NCI-H82 (cell line): ENCODE results near the gene LIN54.
"Not testable (repeated sequence)": the region's sequence is repeated elsewhere in the genome, so short reads cannot be mapped to it uniquely, and the experiment has no call there.

Experiments
- DNase-seq: peaks from one replicate; lab custom pipeline; 2025; lab: John Stamatoyannopoulos, UW

Gene LIN54

DNA sequence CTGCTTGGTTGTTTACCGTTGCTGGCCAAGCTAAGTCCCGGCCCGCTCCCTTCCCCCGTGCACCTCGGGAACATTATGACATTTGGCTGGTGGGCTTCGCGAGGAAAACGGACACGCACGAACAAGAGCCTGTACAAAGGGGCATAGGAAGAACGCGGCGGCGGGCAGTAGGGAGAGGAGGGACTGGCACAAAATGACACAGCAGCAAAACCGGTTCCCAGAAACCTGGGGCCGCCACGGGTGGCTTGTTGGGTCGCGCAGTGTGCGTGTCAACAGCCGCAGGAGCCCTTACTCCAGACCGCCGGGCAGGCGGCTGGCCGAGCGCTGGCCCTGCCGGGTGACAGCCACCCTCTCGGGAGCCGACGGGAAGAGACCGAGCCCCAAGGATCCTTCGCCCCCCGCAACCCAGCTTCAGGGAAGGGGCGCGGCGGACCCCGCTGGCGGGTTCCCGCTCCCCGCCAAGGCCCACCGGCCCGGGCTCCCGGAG is 1.6 kb upstream of the LIN54 start:
- DNase-seq: peak; percentile 46

DNA sequence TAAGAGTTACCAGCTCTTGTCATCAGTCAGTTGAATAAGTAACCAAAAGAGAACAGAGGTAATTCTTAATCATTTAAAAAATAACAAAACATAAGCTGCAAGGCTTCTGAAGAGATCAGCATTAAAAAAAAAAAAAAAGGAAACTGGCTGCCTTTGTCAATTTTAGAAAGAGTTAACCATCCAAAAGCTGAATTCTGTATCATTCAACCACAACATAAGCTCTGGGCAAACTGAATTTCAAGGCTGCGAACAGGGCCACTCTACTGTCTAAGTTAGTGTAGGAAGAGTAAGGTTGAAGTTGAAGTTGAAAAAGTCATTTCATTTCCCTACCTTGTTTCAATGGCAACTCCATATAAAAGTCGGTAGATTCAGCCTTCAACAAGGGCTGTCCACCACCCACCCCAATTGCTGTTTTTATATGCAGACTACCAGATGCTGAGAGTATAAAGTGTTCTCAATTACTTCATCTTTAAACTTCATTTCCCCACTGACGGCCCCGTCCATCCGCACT is 1.1 kb upstream of the LIN54 start:
- DNase-seq: peak; percentile 30

DNA sequence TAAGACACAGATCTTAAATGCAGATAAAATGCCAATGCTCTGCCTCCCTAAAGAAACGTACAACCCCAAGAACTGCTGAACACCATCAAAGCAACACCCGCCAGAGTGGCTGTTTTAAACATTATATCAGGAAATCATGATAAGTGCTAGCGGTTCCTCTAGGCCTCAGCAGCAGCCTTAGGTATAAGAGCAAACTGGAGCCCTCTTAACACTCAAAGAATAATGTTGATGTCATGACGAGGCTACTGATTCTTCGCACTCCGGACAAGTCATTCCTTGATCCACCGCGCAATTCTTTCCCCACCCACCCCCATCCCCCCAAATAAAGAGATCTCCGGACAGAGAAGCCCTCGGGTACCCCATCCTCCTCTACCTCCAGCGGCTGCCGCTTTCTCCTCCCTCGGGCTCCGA is 507 bp downstream of the LIN54 start:
- peak; percentile 58 for DNase-seq

DNA sequence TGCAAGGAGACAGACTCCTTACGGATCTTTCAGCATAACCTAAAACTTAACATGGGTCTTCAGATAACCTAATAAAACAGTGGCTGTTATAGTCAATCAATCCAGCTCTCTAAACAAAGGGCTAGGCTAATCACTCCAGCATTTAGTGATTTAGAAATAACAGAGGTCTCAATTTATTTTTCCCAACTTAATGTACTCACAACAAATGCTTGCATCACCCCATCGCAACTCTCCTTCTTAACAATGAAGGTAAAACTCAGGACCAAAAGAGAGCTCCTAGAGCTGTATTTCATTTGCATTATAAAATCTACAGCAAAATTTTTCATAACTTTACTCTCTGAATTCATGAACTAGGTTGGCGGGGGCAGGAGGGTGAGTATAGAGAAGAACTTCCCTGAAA is 1.1 kb downstream of the LIN54 start:
- no peak for DNase-seq

DNA sequence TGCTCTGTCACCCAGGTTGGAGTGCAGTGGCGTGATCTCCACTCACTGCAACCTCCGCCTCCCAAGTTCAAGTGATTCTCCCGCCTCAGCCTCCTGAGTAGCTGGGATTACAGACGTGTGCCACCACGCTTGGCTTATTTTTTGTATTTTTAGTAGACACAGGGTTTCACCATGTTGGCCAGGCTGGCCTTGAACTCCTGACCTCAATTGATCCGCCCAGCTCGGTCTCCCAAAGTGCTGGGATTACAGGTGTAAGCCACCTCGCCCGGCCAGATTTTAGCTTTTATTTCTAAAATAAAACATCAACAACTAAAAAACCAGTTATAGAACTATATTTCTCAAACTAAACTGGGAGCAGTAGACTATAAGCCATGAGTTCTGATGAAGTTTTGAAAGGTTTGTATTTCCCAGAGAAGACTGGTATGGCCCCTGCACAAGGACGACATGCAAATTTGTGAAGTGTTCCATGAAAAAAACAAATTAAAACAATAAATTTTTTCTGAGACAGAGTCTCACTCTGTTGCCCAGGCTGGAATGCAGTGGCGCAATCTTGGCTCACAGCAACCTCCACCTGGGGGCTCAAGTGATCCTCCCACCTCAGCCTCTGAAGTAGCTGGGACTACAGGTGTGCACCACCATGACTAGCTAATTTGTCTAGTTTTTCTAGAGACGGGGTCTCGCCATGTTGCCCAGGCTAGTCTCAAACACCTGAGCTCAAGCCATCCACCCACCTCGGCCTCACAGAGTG is 7.4 kb downstream of the LIN54 start:
- DNase-seq: not testable (repeated sequence)

DNA sequence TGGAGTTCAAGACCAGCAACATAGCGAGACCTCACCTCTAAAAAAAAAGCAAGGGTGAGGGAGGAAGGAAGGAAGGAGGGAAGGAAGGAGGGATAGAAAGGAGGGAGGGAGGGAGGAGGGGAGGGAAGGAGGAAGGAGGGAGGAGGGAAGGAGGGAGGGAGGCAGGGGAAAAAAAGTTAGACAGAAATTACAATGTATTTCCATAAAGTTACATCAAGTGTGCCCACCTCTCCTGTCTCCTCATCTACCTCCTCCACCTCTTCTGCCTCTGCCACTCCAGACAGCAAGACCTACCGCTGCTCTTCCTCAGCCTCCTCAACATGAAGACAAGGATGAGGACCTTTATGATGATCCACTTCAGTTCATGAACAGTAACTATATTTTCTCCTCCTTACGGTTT is 8.3 kb downstream of the LIN54 start:
- DNase-seq: no peak

DNA sequence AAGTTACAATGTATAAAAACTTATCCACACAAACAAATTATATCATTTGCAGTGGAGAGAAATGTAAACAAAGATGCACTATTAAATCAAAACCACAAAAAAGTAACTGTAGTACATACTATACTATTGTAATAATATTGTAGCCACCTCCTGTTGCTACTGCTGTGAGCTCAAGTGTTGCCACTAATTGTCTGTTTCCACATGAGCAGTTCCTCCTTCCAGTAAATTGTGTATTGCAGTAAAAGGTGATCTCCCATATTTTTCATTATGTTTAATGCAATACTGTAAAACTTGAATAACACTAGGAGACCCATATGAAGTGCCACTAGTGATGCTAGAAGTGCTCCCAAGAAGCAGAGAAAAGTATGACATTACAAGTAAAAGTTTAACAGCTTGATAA is 11.7 kb downstream of the LIN54 start:
- no peak for DNase-seq

DNA sequence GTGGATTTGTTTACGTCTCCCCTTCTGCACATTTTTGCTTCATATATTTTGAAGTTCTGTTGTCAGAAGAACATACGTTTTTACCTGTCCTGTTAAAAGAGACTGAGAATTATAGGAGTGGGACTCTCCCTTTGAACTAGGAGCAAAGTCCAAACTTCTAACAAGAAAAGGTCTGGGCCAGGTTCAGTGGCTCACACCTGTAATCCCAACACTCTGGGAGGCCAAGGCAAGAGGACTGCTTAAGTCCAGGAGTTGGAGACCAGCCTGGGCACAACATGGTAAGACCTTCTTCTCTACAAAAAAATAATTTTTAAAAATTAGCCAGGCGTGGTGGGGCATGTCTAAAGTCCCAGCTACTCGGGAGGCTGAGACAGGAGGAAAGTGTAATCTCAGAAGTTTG is 15.8 kb downstream of the LIN54 start:
- DNase-seq: no peak

DNA sequence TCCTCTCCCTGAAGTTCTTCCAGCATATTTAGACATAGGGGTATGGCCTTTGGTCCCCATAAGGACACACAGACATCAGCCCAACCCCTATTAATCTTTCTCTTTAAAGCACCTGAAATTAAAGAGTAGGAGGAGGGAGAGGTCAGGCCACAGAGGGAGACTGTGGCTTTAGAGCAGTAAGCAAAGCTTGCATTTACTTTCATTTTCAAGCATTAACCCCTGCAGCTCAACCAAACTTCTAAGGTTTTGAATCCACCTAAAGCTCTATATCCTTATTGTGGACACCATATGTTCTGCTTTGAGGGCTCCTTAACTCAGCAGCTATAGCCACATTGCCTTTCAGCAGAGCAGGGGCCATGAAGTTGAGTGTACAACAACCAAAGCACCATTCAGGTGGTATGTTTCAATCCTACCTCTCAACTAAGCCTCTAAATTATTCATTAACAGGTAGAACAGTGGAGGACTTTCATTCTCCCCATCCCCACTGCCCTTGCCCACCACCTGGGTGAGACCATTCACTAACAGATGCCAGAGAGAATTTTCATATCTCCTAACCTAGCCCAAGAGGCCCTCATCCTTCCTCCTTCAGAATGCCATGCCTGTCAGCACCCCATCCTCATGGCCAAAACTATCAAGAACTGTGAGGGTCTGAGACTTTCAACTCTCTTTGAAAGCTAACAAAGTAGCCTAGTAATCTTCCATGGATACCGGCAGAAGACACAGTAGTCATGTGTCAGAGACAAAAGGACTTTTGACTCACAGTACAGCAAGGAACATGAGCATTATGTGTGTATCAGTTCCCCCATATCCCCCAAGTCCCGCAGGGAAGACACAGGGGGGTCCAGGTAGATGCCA is 20.8 kb downstream of the LIN54 start:
- DNase-seq: no peak

DNA sequence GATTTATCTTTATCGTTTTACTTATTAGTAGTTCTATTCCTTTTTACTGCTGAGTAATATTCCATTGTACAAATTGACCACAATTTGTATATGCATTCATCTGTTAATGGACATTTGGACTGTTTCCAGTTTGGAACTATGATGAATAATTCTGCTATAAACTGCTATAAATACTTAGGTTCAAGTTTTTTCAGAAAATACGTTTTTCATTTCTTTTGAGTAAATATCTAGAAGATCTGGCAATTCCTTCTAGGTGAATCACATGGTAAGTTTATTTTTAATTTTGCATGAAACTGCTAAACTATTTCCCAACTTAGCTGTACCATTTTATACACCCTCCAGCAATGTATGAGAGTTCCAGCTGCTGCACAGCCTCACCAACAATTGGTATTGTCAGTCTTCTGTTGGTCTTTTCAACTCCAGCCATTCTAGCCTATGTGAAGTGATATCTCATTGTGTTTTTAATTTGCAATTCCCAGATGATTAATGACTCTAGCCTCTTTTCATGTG is 22.2 kb downstream of the LIN54 start:
- DNase-seq: no peak

DNA sequence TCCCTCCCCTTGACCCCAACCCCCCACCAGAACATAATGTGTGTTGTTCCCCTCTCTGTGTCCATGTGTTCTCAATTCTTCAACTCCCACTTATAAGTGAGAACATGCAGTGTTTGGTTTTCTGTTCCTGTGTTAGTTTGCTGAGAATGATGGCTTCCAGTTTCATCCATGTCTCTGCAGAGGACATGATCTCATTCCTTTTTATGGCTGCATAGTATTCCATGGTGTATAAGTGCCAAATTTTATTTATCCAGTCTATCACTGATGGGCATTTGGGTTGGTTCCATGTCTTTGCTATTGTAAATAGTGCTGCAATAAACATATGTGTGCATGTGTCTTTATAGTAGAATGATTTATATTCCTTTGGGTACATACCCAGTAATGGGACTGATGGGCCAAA is 23.1 kb downstream of the LIN54 start:
- DNase-seq: not testable (repeated sequence)

DNA sequence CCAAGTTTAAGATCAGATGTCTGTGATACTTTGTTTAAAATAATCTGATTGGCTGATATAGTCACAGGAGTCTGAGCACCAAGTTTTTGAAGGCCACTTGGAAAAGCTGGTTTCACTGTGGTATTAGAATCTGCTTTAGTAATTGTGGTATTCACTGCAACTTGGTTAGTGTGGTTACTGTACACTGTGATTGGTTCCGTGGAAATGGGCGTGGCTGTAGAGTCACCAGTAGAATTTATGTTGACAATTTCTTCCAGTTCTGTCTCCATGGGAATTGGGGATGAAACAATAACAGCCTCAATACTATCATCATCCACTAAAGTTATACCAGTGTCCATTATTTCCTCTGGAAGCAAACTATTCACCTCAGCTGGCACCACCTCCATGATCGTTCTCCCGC is 26.2 kb downstream of the LIN54 start:
- peak; percentile 1 for DNase-seq

DNA sequence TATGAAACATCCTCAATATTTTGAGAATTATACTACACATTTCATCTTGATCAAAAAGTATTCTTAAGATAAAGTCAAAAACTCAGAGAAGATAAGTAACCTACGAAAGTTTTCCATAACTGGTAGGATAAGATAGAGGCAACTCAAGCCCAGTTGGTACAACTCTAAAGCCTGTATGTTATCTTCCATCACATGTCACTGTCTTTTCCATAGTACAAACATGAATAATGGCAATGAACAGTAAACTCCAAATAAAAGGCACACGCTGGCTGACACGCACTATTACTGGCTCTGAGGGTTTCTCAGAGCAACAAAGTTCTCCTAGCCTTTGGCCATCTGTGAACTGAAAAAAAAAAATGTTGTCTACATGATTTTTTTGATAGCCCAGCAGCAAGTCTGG is 27.2 kb downstream of the LIN54 start:
- no peak for DNase-seq

DNA sequence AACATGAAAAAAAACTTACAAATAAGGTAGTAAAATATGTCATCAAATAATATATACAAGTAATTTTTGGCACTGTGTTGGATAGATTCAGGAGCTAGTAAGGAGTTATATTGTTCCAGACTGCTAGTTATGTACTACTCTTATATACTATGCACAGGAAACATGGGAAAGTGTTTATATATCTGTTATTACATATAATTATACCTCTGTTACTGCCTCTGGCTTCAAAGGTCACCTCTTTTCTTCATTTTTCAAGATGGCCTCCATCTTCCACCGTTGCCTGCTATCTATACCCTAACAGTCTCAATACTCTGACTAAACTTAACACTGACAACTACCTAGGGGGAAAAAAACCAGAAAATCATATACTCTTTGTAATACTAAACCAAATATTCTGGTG is 29.5 kb downstream of the LIN54 start:
- no peak for DNase-seq

DNA sequence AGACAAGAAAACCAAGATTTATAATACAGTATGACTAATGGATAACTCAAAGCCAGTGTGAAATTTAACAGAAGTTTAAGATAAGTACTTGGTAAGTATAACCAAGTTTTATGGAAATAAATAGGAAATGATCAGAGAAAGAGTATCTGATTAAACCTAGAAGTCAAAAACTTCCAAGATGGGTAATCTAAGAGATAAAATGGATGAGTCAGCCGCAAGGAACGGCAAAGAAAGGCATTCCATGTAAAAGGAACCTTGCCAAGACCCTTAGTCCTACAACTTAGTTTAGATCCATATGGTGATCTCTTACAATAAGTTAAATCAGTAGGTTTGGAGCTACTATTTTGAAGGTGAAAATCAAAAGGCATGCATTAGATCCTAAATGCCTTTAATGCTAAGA is 34.8 kb downstream of the LIN54 start:
- DNase-seq: no peak

DNA sequence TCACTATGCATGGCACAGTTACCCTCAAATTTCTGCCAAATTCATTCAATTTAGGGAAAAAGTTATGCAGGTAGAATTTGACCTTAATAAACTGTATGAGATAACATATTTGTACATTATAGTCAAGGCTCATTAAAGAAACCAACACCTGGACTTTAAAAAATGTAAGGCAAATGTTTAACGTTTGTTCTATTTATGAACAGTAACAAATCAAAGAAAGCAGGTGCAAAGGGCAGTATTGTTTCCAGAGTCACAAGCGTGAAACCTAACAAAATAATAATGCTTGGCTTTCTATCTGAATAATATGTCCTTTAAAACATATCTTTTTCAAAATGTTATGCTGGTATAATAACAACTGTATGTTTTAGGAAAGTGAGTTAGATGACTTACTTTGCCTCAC is 41.2 kb downstream of the LIN54 start:
- DNase-seq: no peak

DNA sequence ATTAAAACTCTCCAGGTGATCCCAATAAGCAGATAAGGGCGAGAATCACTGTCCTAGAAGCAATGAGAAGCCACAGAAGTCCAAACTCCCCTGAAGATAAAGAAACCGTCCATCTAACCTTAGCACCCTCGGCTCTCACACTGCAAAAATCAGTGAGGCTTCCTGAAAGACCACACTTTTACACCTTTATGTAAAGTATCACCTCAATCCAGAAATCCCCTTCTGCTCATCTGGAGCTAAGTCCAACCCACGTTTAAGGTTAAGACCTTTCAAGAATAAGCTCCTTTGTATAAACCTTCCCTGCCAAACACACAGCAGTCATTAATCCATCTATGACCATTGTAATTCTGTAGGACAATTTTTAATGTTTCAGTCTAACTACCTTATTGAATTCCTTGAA is 41.7 kb downstream of the LIN54 start:
- DNase-seq: peak; percentile 55

DNA sequence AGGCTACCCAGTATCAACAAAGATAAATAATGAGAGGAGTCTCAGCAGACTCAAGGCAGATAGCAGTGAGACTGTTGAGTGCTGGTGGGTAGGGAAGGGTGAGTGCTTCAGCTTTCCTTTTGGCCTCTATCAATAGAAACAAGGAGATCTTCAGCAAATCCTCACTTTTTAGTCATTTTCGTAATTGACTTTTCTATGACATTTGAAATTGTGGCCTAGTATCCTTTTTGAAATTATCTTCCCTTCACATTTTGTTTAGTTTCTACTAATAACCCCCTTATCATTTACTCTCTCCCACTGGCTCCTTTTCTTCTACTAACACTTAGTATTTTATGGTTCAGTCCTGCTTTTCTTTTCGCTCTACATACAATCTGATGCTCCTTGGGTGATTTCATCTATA is 44.9 kb downstream of the LIN54 start:
- DNase-seq: no peak

DNA sequence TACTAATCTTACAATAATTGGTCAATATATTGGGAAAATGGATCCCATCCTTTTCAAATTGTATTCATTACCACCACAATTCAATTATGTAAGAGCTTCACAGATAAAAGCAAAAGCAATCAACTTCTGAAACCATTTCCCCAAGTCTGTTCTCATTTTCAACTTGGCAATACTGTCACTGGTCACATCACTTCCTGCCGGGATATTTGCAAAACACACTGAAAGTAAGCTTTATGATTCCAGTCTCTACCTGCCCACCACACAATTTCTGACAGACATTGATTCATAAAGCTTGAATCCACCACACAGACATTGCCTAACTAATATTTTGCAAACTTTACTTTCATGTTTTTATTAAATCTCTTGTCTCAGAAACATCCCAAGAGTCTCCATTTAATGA is 53.6 kb downstream of the LIN54 start:
- DNase-seq: no peak

DNA sequence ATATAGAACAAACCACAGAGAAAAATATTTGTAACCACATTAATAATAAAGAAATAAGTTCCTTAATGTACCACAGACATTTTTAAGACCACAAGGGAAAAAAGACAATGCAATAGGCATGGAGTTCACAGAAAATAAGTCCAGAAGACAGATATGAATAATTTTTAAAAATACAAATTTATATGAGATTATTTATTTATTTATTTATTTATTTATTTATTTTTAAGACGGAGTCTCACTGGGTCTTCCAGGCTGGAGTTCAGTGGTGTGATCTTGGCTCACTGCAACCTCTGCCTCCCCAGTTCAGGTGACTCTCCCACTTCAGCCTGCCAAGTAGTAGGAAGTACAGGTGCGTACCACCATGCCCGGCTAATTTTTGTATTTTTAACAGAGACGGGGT is 56.4 kb downstream of the LIN54 start:
- DNase-seq: no peak

DNA sequence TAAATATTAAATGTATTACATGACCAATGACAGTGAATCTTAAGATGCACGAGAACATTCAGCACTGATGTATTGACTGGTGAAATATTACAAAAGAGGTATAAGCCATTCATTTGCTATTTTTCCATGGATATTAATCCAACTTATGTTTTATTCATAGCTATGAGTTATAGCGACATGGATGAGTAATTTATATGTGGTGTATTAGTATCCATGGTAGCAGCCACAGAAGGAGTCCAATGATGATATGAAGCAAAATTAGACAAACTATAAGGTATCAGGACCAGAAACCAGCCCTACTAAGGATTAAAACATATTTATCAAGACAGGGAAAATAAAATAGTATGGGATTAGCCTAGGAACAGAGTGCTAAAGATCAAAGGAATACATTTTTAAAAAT is 59.4 kb downstream of the LIN54 start:
- DNase-seq: no peak

DNA sequence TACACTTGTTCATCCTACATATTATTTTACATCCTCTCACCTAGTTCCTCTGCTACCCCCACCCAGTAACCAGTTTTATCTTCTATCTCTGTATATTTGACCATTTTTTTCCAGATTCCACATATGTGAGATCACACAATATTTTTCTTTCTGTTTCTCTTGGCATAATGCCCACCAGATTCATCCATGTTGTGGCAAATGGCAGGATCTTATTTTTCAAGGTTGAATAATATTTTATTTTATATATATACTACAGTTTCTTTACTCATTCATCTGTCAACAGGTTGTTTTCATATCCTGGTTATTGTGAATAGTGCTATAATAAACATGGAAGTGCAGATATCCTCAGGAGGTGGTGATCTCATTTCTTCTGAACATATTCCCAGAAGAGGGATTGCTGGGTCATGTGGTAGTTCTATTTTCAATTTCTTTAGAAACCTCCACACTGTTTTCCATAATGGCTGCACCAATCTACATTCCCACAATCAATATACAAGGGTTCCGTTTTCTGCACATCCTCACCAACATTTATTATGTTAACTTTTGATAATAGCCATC is 61.9 kb downstream of the LIN54 start:
- DNase-seq: no peak

DNA sequence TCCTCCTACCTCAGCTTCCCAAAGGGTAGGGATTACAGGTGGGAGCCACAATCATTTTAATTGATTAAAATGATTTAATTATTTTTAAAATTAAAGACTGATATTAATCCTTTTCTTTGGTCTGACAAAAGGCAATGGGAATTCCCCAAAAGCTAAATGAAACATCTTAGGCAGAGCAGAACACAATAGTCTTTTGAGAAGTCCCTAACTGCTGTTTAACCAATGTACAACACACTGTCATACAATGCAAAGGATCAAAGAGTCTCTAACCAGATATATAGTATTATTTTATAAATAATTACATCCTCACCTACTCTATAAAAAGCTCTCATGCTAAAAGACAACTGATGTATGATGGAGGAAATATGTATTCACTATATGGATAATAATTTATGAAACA is 63.1 kb downstream of the LIN54 start:
- DNase-seq: no peak
